ENCODE data around the gene SLC18A3. TPM values are rescaled to one million over a fixed set of nuclear protein-coding genes. Genes with fewer than 3 reads are reported as not detected.

SLC18A3 gene
- total RNA-seq, 1 donor from 2014 or later: not detected

- H3K27ac Mint-ChIP-seq: no peak overlapping the region
- no peak for DNase-seq (ENCODE audit: low spot score)
- peaks cover 2% of the 10 kb centered on the region for H3K9me3 Mint-ChIP-seq
- no peaks in the 10 kb centered on the region for H3K36me3 Mint-ChIP-seq (ENCODE audit: low read depth)
- no peak overlapping the region for H3K4me3 Mint-ChIP-seq
- H3K27me3 Mint-ChIP-seq (ENCODE audit: insufficient read depth): peaks cover 39% of the 10 kb centered on the region
- H3K4me1 Mint-ChIP-seq (ENCODE audit: low read depth): no peaks in the 10 kb centered on the region
- intact Hi-C loops (cut with micrococcal nuclease): no loop called here
Measured at GRCh38 chr10:49617121-49618020, 7.3 kb downstream of the SLC18A3 start.

DNA sequence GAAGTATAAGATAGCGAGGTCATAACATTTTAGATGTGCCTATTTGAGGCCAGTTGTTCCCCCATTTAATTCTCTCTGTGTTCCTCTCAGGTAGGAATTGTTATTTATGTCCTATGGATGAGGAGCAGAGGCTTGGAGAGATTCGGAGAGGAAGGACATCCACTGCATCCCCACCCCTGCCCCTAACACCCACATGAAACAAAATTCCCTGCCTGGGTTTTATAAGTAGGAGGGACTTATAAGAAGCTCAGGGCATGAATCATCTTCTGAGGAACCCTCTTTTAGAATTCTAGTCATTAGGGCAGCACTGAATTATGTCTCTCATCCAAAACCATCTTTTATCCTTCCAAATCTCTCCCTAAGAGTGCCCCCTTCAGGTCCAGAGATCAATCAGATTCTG is 8.7 kb downstream of the SLC18A3 start:
- intact Hi-C loops (cut with micrococcal nuclease): no loop called here

DNA sequence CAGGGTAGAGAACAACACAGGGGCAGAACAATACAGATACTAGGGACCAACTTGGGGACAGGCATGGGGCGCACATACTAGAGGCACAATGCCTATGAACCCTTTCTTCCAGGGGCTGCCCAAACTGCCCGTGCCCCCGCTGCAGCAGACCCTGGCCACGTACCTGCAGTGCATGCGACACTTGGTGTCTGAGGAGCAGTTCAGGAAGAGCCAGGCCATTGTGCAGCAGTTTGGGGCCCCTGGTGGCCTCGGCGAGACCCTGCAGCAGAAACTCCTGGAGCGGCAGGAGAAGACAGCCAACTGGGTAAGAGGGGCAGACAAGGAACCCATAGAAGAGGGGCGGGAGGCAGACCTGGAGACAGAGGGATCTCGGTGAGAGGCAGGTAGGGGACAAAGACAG is 9.5 kb downstream of the SLC18A3 start:
- H3K27ac Mint-ChIP-seq: no peak overlapping the region
- no peaks in the 10 kb centered on the region for H3K9me3 Mint-ChIP-seq
- H3K36me3 Mint-ChIP-seq (ENCODE audit: low read depth): no peaks in the 10 kb centered on the region
- no peak overlapping the region for H3K4me3 Mint-ChIP-seq
- intact Hi-C loops (cut with micrococcal nuclease): no loop called here
- peaks cover 24% of the 10 kb centered on the region for H3K27me3 Mint-ChIP-seq (ENCODE audit: insufficient read depth)
- no peak for DNase-seq (ENCODE audit: low spot score)
- H3K4me1 Mint-ChIP-seq (ENCODE audit: low read depth): no peaks in the 10 kb centered on the region

More for the DNA sequence above, 8.7 kb downstream of the SLC18A3 start:
- DNase-seq (ENCODE audit: low spot score): no peak
- Mint-ChIP-seq H3K27me3 (ENCODE audit: insufficient read depth) (peaks cover 27% of the 10 kb centered on the region), H3K4me3 (no peak overlapping the region), H3K9me3 (no peaks in the 10 kb centered on the region), H3K36me3 (ENCODE audit: low read depth) (no peaks in the 10 kb centered on the region), H3K4me1 (ENCODE audit: low read depth) (no peaks in the 10 kb centered on the region), H3K27ac (no peak overlapping the region)

DNA sequence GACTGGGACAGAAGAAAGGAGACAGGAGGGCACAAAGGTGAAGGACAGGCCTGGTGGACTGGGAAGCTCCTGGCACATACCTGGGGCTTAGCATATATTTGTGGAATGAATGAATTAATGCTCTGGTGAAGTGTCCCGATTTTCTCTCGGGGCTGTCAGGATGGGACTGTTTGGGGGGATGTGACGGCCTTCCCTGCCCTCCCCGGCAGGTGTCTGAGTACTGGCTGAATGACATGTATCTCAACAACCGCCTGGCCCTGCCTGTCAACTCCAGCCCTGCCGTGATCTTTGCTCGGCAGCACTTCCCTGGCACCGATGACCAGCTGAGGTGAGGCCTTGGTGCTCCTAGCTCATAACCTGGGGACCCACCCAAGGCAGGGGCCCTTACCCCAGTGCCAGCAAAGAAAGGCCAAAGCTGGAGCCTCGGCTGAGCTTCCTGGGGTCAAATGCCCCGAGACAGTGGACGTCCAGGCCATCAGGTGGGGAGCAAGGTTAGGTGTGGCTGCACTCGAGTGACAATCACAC is 10.2 kb downstream of the SLC18A3 start:
- intact Hi-C loops (cut with micrococcal nuclease): no loop called here
- no peak overlapping the region for H3K27ac Mint-ChIP-seq
- H3K4me1 Mint-ChIP-seq (ENCODE audit: low read depth): no peaks in the 10 kb centered on the region
- no peak overlapping the region for H3K4me3 Mint-ChIP-seq
- H3K36me3 Mint-ChIP-seq (ENCODE audit: low read depth): no peaks in the 10 kb centered on the region
- H3K9me3 Mint-ChIP-seq: no peaks in the 10 kb centered on the region
- peaks cover 21% of the 10 kb centered on the region for H3K27me3 Mint-ChIP-seq (ENCODE audit: insufficient read depth)
- no peak for DNase-seq (ENCODE audit: low spot score)

GRCh38 chr10:49620841-49621378 is 10.8 kb downstream of the SLC18A3 start:
- intact Hi-C loops (cut with micrococcal nuclease): no loop called here
- DNase-seq (ENCODE audit: low spot score): no peak
- no peaks in the 10 kb centered on the region for H3K36me3 Mint-ChIP-seq (ENCODE audit: low read depth)
- H3K4me1 Mint-ChIP-seq (ENCODE audit: low read depth): no peaks in the 10 kb centered on the region
- H3K27ac Mint-ChIP-seq: no peak overlapping the region
- peaks cover 15% of the 10 kb centered on the region for H3K27me3 Mint-ChIP-seq (ENCODE audit: insufficient read depth)
- H3K4me3 Mint-ChIP-seq: no peak overlapping the region
- H3K9me3 Mint-ChIP-seq: no peaks in the 10 kb centered on the region

- Mint-ChIP-seq H3K27ac (no peak overlapping the region), H3K36me3 (ENCODE audit: low read depth) (no peaks in the 10 kb centered on the region), H3K4me1 (ENCODE audit: low read depth) (no peaks in the 10 kb centered on the region), H3K4me3 (no peak overlapping the region), H3K27me3 (ENCODE audit: insufficient read depth) (peaks cover 13% of the 10 kb centered on the region), H3K9me3 (no peaks in the 10 kb centered on the region)
- intact Hi-C loops (cut with micrococcal nuclease): no loop called here
- DNase-seq (ENCODE audit: low spot score): no peak
Measured at GRCh38 chr10:49621561-49621960, 11.5 kb downstream of the SLC18A3 start.

- no peak for DNase-seq (ENCODE audit: low spot score)
Measured at GRCh38 chr10:49622426-49623425, 12.6 kb downstream of the SLC18A3 start.

DNA sequence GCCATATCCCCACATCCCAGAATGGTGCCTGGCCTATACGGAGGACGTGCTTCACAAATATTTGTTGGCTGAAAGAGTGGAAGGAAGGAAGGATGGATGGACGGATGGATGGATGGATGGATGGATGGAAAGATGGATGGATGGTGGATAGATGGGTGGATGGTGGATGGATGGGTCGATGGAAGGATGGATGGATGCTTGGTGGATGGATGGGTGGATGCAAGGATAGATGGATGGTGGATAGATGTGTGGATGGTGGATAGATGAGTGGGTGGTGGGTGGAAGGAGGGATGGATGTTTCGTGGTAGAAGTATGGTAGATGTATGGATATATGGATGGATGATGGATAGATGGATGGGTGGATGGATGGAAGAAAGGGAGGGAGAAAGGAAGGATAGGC is 14.5 kb downstream of the SLC18A3 start:
- Mint-ChIP-seq H3K27me3 (ENCODE audit: insufficient read depth) (peaks cover 6% of the 10 kb centered on the region), H3K4me3 (no peak overlapping the region), H3K27ac (no peak overlapping the region), H3K36me3 (ENCODE audit: low read depth) (no peaks in the 10 kb centered on the region), H3K9me3 (no peaks in the 10 kb centered on the region), H3K4me1 (ENCODE audit: low read depth) (no peaks in the 10 kb centered on the region)
- no peak for DNase-seq (ENCODE audit: low spot score)
- intact Hi-C loops (cut with micrococcal nuclease): no loop called here

More at GRCh38 chr10:49622426-49623425, 12.6 kb downstream of the SLC18A3 start:
- no peak overlapping the region for H3K27ac Mint-ChIP-seq
- no peaks in the 10 kb centered on the region for H3K36me3 Mint-ChIP-seq (ENCODE audit: low read depth)
- no peaks in the 10 kb centered on the region for H3K4me1 Mint-ChIP-seq (ENCODE audit: low read depth)
- H3K4me3 Mint-ChIP-seq: no peak overlapping the region
- intact Hi-C loops (cut with micrococcal nuclease): no loop called here
- no peaks in the 10 kb centered on the region for H3K9me3 Mint-ChIP-seq
- peaks cover 9% of the 10 kb centered on the region for H3K27me3 Mint-ChIP-seq (ENCODE audit: insufficient read depth)

- no peak overlapping the region for H3K4me3 Mint-ChIP-seq
- no peak overlapping the region for H3K27ac Mint-ChIP-seq
- H3K9me3 Mint-ChIP-seq: no peaks in the 10 kb centered on the region
- no peak for DNase-seq (ENCODE audit: low spot score)
- H3K27me3 Mint-ChIP-seq (ENCODE audit: insufficient read depth): peaks cover 4% of the 10 kb centered on the region
- no peaks in the 10 kb centered on the region for H3K36me3 Mint-ChIP-seq (ENCODE audit: low read depth)
- H3K4me1 Mint-ChIP-seq (ENCODE audit: low read depth): no peaks in the 10 kb centered on the region
- intact Hi-C loops (cut with micrococcal nuclease): no loop called here
Measured at GRCh38 chr10:49625411-49625810, 15.3 kb downstream of the SLC18A3 start.

DNA sequence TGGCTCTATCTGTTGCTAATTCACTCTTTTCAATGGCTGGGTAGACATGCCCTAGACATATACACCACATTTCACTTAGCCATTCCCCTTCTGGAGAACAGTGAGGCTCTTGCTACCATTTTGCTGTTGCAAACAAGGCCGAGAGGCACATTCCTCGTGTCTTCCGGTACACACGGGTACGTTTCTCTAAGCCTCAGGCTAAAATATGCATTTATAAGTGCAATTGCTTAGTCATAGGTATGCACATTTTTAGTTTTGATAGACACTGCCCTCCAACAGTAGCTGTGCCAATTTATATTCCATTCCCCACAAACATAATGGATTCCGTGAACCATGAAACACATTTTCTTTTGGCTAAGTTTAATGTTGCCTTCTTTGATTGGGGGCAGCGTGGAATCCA is 16.9 kb downstream of the SLC18A3 start:
- Mint-ChIP-seq H3K27ac (no peak overlapping the region), H3K9me3 (no peaks in the 10 kb centered on the region), H3K4me1 (ENCODE audit: low read depth) (no peaks in the 10 kb centered on the region), H3K4me3 (no peak overlapping the region), H3K36me3 (ENCODE audit: low read depth) (no peaks in the 10 kb centered on the region), H3K27me3 (ENCODE audit: insufficient read depth) (peaks cover 4% of the 10 kb centered on the region)
- DNase-seq (ENCODE audit: low spot score): no peak
- intact Hi-C loops (cut with micrococcal nuclease): no loop called here

DNA sequence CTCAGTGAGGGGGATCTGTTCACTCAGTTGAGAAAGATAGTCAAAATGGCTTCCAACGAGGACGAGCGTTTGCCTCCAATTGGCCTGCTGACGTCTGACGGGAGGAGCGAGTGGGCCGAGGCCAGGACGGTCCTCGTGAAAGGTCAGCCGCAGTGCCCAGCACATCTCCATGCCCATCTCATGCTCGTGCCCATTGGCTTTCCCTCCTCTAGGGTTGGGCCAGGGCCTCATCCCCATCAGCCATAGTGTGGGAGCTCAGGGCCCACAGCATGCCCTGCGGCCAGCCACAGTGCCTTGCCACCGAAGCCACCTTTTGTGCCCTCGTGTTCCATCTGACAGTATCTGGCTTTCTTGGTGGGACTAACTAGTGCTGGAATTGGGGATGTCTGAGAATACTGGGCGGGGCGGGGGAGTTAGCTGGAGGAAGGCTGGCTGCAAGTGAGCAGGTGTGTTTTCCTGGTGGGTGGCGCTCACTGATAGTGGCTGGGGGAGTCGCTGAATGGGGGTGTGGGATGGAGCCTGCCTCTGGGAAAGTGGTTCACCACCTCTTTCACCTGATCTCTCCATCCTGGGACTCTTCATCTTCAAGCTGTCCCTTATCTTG is 17.6 kb downstream of the SLC18A3 start:
- intact Hi-C loops (cut with micrococcal nuclease): no loop called here
- H3K36me3 Mint-ChIP-seq (ENCODE audit: low read depth): no peaks in the 10 kb centered on the region
- H3K9me3 Mint-ChIP-seq: no peaks in the 10 kb centered on the region
- DNase-seq (ENCODE audit: low spot score): no peak
- H3K27ac Mint-ChIP-seq: no peak overlapping the region
- no peaks in the 10 kb centered on the region for H3K4me1 Mint-ChIP-seq (ENCODE audit: low read depth)
- H3K27me3 Mint-ChIP-seq (ENCODE audit: insufficient read depth): peaks cover 4% of the 10 kb centered on the region
- no peak overlapping the region for H3K4me3 Mint-ChIP-seq

DNA sequence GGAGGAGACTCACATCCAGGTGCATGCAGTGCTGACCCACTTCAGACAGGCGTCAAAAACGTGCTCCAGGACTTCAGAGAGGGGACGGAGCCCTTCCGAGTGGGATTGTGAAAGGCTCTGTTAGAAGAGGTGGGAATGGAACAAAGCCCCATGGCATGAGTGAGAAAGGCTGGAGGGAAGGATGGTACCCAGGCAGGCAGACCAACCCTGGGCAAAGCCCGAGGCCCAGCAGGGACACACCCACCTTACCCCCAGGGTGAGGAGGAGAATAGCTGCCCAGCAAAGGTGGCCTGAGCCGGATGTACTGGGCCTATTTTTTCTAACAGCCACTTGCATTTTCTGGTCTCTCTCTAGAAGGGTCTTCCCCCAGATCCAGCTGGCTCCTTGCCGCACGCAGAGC is 18.5 kb downstream of the SLC18A3 start:
- no peaks in the 10 kb centered on the region for H3K36me3 Mint-ChIP-seq (ENCODE audit: low read depth)
- no peaks in the 10 kb centered on the region for H3K4me1 Mint-ChIP-seq (ENCODE audit: low read depth)
- intact Hi-C loops (cut with micrococcal nuclease): no loop called here

More for the DNA sequence above, 18.5 kb downstream of the SLC18A3 start:
- Mint-ChIP-seq H3K4me3 (no peak overlapping the region), H3K27me3 (ENCODE audit: insufficient read depth) (peaks cover 3% of the 10 kb centered on the region), H3K9me3 (no peaks in the 10 kb centered on the region), H3K27ac (no peak overlapping the region)
- no peak for DNase-seq (ENCODE audit: low spot score)

Measured in activated T-helper 1 cell treated with anti-CD3 and anti-CD28 coated beads, Interleukin-12 subunit alpha, Interleukin-12 subunit beta, Interleukin-2, Interleukin-4 antibody, amounts not matched to agents 30 ng/mL and 10 ng/mL and 1 ng/mL, durations not matched to agents 14 hours and 24 hours and 36 hours (primary cell).